Activated CD4-positive, alpha-beta T cell treated with anti-CD3 and anti-CD28 coated beads, Interleukin-2, amount 50 U/mL, for 4 hours (primary cell): ENCODE data around the gene ARHGAP24.

Experiments
- DNase-seq, 2 experiments: peaks; one replicate each; pipeline ENCODE4 v3.0.0-alpha.2; 2020

The ARHGAP24 gene

DNA sequence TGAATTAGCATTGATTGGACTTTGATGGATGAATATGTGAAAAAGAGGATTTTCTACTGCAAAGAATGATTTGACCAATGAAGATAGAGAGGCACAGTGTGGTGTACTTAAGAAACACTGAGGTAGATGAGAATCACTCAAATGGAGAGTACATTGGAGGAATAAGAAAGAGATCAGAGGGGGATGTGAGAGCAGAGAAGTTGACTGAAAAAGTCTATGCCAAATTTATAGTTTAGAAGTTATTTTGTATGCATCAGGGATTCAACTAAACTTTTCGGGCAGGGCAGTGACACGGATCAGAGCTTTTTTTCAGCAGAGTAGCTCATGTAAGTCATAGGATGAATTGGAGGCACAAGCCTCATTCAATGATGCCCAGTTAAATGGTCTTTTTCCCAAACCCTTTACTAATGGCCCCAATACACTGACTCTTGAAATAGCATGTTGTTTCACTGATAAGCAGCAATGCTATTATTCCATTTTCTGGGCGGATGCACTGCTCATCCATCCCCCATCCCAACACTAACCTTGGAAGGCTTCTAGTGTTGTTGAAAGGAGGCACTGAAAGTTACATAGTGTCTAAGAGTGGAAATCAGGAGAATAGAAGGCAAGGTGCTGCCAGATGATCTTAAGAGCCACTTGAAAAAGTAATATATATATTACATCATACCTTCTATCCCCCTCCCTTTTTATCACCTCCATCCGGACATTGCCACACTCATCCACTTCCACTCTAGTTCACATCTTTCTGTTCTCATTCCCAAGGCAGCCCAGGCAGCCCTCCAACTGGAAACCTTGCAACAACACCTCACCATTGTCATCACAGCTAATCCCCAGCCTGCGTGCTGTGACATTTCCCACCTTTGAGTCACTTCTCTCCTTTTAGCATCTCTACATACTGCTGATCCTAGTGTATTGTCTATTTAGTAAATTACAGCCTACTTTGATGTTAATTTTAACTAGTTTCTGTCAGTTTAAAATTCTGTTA, 46.1 kb downstream of the ARHGAP24 start:
- DNase-seq = no peak

DNA sequence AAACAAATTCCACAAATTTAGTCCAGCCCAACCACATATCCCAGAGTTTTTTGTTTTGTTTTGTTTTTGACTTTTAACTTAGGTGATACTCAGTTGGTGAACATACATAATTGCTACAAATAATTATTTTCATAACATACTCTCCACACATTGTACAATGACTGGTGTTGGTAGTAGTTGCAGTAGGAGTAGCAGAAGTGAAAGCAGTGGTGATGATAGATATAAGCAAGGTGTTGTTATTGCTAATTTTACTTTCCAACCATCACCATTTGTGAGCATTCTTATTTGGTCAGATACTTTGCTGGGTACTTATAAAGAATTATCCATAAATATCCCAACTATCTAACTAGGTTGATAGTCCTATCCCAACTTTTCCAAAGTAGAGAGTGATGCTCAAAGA, 47.3 kb downstream of the ARHGAP24 start:
- no peak for DNase-seq

DNA sequence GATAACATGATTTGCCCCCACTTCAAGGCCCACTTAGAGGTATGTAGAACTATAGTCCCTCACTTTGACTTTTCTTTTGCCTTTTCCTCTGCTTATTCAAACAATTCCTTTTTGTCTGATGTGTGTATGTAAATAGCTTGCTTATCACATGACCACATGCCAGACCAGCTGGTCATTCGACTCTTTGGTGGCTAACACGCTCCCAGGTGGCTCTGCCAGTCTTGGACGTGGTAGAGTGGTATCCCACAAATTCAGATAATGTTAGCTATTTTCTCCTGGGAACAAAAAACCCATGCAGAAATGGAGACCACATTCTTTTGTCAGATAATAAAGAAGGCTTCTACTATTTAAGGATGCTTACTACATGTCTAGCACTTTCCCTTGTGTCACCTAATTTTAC, 47.9 kb downstream of the ARHGAP24 start:
- no peak for DNase-seq

DNA sequence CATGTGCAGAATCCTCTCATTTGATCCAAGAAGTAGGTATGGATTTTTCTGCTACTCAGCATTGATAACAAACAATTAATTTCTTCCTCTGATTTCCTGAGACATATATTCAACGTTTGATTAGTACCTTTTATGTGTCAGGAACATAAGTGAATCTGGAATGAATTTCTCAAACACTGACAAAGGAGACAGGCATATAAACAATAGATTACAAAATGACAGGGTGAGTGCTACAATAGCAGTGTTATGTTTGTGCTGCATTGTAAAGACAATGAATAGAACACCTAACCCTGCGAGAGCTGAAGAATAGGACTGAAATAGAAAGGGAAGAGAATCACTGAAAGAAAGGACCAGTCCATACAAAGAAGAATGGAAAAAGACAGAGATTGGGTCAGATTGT, 52.9 kb downstream of the ARHGAP24 start:
- no peak for DNase-seq

DNA sequence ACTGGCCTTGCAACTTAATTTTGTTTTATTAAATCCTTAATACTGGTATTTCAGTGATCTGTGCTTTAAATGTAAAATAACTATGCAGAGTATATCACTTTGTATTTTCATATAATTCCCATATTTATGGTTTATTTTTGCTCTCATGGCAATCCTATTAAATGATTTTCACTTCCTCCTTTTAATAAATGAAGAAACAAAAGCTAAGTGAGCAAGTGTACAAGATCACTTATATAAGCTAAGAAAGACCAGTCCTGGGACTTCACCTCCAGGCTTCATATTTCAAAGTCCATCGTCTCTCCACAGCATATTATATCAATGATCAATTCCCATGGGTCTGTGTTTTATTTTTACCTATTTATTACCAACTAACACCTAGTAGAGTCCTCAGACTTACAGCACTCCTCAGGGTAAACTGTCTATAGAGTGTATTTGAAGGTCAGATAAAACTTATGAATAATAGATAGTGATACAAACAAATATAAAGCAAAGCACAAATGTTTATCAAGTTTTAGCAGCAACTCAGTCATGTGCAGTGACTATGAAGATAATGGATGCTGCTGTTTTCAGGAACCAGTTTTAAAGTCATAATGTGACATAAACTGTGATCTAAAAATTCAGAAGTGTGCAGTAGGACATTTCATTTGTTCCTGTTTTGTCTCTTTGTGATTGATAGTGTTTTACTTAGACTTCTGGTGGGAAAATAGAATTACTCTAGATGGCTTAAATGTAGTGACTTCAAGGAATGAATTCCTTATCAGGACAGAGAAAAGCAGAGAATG, 56.8 kb downstream of the ARHGAP24 start:
- no peak for DNase-seq

DNA sequence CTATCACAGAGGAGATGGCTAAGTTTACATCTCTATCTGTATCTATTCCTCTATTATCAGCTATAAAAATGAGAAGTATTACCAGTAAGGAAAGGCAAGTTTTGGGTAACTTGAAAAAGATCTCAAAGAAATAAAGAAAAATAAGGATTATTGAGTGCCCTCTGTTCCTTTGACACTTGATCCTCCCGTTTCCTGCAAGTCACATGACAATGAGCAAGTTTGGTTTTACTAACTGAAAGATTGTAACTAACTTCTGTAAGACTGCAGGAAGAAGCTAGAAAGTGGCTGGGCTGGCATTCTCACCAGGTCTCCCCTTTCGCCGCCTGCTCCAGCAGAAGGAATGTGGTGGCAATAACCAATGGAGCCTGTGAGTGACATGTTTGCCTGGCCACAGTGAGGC, 59.2 kb downstream of the ARHGAP24 start:
- no peak for DNase-seq

DNA sequence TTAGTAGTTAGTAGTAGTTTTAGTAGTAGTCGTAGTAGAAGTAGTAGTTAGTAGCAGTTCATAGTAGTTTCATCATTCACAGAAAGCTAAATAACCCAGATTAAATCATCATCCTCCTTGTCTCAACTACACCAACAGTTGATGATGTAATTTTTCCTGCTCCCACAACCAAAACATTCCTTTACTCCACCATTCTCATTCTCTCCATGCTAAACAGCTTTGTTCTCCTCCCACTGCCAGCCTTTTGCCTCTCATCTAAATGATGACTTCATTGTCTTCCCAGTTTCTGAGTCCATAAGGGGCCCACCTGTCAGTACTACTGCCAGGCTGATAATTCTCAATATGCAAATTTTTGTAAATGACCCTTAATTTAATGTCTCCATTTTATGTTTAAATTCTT, 68.9 kb downstream of the ARHGAP24 start:
- no peak for DNase-seq

DNA sequence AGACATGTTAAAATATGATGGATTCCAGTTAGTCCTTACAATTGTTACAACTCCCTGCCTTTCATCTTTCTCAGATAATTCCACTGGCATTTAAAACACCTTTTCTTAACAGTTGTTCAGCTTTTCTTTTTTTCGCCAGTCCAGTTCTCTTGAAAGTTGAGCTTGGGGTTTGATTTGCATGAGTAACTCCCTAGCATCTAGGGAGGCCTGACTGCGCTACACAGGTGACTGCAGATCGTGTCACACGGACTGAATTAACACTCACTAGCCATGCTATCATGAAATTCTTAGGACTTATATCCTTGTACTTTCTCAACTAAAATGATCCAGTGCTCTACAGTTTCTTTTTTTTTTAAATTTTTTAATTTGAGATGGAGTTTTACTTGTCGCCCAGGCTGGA, 69.8 kb downstream of the ARHGAP24 start:
- no peak for DNase-seq

DNA sequence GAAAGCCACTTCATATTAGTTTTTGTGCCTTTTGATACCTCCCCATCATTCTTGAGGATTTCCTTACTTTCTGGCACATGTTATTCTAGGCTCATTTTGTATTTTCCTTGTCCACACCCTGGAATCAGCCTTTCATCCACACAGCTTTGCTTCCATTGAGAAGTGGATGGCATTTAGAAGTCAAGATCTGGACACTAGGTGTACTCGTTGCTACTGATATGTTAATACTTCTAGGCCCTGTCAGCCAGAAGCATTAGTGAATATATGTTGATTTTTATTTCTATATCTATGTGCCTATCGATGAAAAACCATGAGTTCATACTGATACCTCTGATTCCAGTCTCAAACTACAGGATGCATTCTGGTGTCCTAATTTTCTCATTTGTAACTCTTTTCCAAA, 73.2 kb downstream of the ARHGAP24 start:
- no peak for DNase-seq

DNA sequence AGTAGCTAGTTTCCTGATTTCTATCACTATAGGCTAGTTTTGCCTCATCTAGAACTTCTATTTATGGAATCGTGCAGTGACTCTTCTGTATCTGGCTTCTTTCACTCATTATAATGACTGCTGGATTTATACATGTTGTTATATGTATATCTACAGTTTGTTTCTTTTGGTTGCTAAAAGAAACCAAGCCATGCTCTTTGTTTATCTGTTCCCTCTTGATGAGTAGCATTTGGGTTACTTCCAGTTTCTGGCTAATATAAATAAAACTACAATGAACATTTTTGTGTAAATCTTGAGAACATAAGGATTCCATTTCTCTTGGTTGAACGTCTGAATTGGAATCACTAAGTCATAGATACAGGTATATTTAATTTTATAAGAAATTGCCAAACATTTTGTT, 73.9 kb downstream of the ARHGAP24 start:
- no peak for DNase-seq

DNA sequence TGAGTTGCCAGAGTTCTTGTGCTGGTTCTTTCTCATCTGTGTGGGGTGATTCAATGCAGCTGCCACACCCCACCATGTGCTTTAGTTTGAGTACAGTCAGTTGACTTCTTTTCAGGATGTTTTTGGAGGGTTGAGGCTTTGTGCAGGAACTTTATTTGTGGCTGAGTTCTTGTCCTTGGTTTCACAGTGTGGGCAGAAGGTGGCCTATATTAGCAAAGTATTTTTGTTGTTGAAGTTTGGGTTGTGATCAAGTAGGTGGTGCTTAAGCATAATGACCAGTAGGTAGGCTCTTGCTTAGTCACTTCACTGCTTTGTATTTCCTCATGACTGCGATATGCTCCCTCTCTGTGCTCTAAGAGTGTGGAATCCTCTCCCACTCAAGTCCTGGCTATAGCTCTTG, 80.3 kb downstream of the ARHGAP24 start:
- no peak for DNase-seq

DNA sequence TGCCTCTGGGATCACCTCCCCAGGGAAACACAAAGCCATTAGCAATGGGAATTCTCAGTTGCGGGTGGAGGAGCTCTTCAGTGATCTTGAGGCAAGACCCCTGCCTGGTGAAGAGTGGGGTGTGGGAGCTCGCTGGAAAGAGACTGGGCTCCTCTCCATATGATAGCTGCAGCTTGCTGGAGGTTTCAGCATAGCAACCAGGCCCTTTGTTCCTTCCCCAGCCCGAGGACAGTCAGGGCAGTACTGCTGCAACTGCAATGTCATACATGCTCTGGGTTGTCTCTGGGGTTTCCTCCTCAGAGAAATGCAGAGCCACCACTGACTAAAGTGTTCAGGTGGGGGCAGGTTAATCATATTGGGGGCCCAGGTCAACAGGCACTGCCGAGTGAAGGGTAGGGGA, 81.3 kb downstream of the ARHGAP24 start:
- DNase-seq = no peak

DNA sequence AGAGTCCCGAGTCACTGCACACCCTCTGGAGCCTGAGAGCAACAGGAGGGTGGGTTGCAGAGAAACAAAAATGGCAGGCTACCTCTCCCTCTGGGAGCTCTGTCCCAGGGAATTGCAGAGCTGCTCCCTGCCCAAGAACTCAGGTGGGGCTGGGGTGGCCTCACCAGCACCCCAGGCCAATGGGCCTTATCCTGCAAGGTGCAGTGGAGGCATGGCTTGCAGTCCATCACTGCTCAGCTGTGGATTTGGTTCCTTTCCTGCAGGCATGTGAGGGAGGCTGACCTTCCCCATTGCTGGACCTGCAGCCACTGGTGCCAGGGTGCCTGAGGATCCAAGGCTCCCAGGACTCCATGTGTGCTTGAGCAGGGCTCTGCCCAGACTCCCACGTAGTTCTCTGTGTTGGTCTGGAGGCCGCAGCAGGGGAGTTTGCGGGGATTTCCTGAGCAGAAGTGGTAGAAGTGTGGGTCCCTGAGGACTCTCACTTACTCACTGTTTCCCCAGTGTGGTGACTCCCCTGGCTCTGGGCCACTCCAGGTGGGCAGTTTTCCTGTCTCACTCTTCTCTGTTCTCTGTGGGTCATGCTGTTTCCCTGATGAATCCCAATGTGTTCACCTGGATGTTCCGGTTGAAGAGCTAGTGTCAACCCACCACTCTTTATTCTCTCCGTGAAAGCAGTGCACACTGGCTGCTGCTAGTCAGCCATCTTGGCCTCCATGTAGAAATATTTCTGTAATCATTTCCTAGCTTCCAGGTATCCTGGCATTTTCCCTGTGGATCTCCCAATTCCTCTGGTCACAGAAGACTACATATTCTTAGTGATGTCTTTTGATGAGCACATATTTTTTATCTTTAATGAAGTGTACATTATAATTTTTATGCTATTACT, 82.3 kb downstream of the ARHGAP24 start:
- DNase-seq = no peak

DNA sequence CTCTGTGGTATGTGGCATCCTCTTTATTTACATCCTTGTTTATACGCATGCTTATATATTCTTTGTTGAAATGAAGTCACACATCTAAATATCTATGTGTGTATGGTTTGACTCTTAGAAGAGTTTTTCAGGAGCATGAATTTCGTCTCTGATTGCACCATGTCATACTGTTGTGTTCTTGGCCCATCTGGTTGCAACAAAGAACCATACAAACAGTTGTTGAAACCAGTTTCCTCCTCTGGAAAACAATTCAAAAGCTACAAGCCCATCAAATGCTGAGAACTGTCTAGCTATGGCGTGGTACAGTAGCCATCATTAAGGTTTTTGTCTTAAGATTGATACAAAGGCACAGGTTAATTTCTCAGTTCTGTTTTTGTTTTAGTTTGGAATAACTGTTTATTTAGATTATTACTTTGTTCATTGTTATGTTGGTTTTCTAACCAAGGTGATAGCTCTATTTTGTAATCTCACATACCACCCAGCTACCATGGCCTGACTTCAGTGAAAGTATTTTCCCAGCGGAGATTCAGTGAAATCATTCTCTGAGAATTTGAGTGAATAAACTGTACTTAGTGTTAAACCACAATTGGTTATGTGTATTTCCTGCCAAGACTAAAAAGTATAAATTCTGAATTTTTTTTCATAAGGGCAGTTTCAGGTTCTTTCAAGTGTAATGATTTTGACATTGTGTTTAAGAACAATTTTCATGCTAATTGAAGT, 91.0 kb downstream of the ARHGAP24 start:
- no peak for DNase-seq

DNA sequence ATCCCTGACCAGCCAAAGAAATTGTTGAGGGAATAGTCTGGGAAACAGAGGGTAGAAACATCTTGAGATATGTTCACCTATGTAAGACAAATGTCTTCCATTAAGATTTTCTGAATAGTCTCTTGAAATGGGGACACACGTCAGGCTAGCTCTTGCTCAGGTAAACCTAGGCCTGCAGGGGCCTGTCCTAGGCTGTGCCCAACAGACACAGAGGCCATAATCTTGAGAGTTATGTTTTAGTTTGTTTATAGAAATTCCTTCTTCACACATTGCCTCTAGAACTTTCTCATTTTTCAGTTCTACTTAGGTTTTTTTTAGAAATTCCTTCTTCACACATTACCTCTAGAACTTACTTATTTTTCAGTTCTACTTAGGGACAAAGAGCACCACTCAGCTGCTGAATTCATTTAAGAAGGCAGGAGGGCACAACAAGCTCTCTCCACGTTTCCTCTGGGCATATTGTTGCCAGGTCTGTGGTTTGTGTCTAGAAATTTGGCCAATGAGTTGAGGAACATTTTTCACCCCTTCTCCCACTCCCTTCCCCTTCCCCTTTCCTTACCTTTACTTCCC, 94.9 kb downstream of the ARHGAP24 start:
- DNase-seq = no peak

DNA sequence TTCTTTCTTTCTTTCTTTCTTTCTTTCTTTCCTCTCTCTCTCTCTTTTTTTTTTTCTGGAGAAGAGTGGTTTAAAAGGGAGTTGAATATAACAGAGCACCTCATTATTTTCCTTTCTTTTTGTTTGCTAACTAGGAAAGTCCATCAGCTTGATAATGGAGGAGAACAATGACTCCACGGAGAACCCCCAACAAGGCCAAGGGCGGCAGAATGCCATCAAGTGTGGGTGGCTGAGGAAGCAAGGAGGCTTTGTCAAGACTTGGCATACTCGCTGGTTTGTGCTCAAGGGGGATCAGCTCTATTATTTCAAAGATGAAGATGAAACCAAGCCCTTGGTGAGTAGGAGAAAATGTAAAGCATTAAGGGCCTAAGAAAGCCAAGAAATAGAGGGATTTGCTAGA, 95.4 kb downstream of the ARHGAP24 start:
- no peak for DNase-seq

DNA sequence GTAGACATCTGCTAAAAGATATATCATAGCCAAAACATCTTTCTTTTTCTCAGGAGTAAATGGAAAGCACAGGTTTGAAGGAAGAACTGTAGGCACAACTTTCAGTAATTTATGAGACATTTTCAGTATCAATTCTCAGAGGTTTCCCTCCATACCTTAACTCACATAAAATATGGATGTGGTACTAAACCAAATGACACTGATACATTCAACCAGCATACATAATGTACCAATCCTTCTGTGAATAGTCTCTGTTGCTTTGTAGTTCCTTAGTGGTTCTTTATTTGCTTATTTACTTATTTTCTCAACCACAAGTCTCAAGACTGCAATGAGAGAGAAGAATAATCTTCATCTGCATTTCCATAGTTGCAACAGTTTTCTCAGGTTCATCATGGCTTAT, 96.1 kb downstream of the ARHGAP24 start:
- no peak for DNase-seq

DNA sequence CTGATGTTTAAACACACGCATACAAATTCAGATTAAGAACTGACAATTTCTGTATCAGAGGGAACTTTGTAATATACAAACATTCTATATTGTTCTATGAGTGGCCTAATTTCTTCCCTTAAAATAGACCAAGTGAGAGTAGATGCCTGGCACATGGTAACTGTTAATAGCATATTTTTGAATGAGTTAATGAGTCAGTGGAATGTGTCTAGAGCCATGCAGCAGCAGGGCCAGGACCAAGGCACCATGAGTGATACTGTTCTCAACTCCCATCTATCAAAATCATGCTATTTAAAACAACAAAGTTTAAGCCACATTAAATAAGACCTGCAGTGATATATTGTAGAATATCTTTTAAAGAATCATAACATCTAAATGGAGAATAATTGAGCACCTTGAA, 98.3 kb downstream of the ARHGAP24 start:
- no peak for DNase-seq

DNA sequence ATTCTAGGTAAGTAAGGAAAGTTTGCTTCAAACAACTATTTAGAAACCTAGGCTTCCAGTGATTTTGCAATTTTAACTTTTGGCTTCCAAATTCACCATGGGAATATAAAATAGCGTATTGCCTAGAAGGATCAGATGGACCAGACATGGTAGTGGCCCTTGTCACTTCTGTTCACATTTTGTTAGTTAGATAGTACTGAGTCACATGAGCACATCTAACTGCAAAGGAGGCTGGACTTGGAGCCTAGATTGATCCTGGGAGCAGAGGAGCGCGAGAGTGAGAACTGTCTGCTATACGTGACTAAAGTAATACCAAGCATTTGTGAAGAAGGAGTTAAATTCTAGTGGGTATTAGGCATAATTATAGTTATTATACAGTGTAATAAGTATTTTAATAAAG, 102.4 kb downstream of the ARHGAP24 start:
- no peak for DNase-seq

DNA sequence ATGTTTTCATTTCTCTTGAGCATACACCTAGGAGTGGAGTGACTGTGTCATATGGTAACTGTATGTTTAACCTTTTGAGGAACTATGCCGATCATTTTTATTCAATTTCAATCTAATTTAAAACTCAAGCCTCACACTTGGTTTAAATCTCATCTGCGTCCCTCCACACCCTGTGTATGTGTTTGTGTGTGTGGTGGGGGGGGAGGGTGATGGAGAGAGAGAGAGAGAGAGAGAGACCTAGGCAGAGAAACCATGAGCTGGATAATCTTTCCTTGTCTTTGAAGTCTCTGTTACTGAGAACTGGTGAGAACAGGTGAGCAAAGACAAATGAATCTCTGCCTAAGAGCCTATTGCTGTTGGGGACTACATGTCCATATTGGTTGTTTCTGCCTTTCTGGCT, 105.0 kb downstream of the ARHGAP24 start:
- no peak for DNase-seq

DNA sequence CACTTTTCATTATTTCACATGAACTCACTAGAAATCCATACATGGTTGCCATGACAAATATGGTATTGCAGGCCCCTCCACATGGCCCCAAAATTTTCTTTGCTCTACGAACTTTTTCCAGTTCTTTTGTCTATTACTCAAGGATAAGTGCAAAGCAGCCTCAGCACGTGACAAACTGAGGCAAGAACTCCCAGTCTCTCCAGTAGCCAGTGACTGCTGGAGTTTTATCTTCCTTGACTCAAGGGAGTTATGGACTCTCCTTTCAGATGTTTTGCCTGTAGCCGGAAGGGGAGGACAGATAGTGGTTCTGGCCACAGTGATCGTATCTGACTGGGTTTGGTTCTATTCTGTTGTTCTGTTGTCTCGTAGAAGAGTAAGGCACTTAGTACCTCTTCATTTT, 105.5 kb downstream of the ARHGAP24 start:
- DNase-seq = no peak

DNA sequence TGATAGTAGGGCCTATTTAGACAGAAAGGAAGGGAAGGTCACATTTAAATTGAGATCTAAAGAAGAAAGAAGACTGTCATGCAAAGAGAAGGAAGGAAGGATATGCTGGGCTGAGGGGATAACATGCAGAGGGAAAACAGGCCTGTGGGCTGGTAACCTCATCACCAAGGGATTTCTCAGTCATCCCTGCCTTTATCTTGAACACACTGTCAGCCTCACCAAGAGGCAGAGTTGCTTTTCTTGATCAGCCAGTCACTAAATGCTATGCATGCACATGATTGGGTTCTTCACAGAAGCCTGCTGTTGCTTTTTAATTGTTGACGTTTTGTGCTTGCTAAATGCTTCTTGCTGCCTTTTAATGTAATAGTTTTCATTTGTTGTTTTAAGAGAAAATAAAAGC, 113.0 kb downstream of the ARHGAP24 start:
- DNase-seq = no peak
